ENCODE measurements around the gene PACS1. TPM values are rescaled to one million over a fixed set of nuclear protein-coding genes. Genes with fewer than 3 reads are reported as not detected.

PACS1 gene
- polyA plus RNA-seq, 3 donors, result 48.0 to 59.2 (median 53.1) TPM

GRCh38 chr11:66045177-66045639 is 24.9 kb upstream of the PACS1 start:
- DNase-seq (ENCODE audit: extremely low read depth in 1 of 11, low read depth in 9 of 11, low spot score in 4 of 11), result peak in 9 of 11 donors; percentile 46 to 72 (median 64)

GRCh38 chr11:66046901-66047300 is 23.2 kb upstream of the PACS1 start:
- no peak for DNase-seq (ENCODE audit: extremely low read depth in 1 of 11, low read depth in 9 of 11, low spot score in 4 of 11)

GRCh38 chr11:66047541-66048365 is 22.3 kb upstream of the PACS1 start:
- no peak for DNase-seq (ENCODE audit: extremely low read depth in 1 of 11, low read depth in 9 of 11, low spot score in 4 of 11)

GRCh38 chr11:66048547-66049323 is 21.3 kb upstream of the PACS1 start, which contains the start of gene GAL3ST3:
Gene GAL3ST3 (minus strand): TSS chr11:66049161. CDS start chr11:66045415, 3,746 bp downstream.
- DNase-seq (ENCODE audit: extremely low read depth in 1 of 11, low read depth in 9 of 11, low spot score in 4 of 11), result no peak

- DNase-seq (ENCODE audit: extremely low read depth in 1 of 11, low read depth in 9 of 11, low spot score in 4 of 11), result no peak
These were observed 19.4 kb upstream of the PACS1 start for GRCh38 chr11:66050581-66051231.

- no peak for DNase-seq (ENCODE audit: extremely low read depth in 1 of 11, low read depth in 9 of 11, low spot score in 4 of 11)
These were observed 18.7 kb upstream of the PACS1 start for GRCh38 chr11:66051371-66051765.

GRCh38 chr11:66051766-66052663 is 18.1 kb upstream of the PACS1 start, which contains the start of gene SF3B2:
Gene SF3B2 (plus strand): TSS chr11:66052364. CDS start chr11:66052385, 21 bp downstream.
- peak; percentile 89 to 98 (median 97) for DNase-seq (ENCODE audit: extremely low read depth in 1 of 11, low read depth in 9 of 11, low spot score in 4 of 11)

GRCh38 chr11:66052664-66052982 is 17.4 kb upstream of the PACS1 start:
- DNase-seq (ENCODE audit: extremely low read depth in 1 of 11, low read depth in 9 of 11, low spot score in 4 of 11), result no peak

- DNase-seq (ENCODE audit: extremely low read depth in 1 of 11, low read depth in 9 of 11, low spot score in 4 of 11), result no peak
These were observed 15.1 kb upstream of the PACS1 start for GRCh38 chr11:66055021-66055420.

GRCh38 chr11:66056501-66056900 is 13.6 kb upstream of the PACS1 start:
- DNase-seq (ENCODE audit: extremely low read depth in 1 of 11, low read depth in 9 of 11, low spot score in 4 of 11), result no peak

GRCh38 chr11:66059966-66060680 is 9.9 kb upstream of the PACS1 start:
- no peak for DNase-seq (ENCODE audit: extremely low read depth in 1 of 11, low read depth in 9 of 11, low spot score in 4 of 11)

- no peak for DNase-seq (ENCODE audit: extremely low read depth in 1 of 11, low read depth in 9 of 11, low spot score in 4 of 11)
These were observed 8.8 kb upstream of the PACS1 start for GRCh38 chr11:66061268-66061667.

GRCh38 chr11:66062408-66062807 is 7.7 kb upstream of the PACS1 start:
- DNase-seq (ENCODE audit: extremely low read depth in 1 of 11, low read depth in 9 of 11, low spot score in 4 of 11), result no peak

- no peak for DNase-seq (ENCODE audit: extremely low read depth in 1 of 11, low read depth in 9 of 11, low spot score in 4 of 11)
These were observed 6.2 kb upstream of the PACS1 start for GRCh38 chr11:66063900-66064299.

GRCh38 chr11:66064571-66064970 is 5.5 kb upstream of the PACS1 start:
- no peak for DNase-seq (ENCODE audit: extremely low read depth in 1 of 11, low read depth in 9 of 11, low spot score in 4 of 11)

GRCh38 chr11:66066751-66067150 is 3.3 kb upstream of the PACS1 start:
- DNase-seq (ENCODE audit: extremely low read depth in 1 of 11, low read depth in 9 of 11, low spot score in 4 of 11), result no peak

- DNase-seq (ENCODE audit: extremely low read depth in 1 of 11, low read depth in 9 of 11, low spot score in 4 of 11), result no peak
These were observed 2.4 kb upstream of the PACS1 start for GRCh38 chr11:66067640-66068039.
